Body of pancreas (tissue), 4 donors: ENCODE measurements around the gene RFWD3.

ENCODE experiments used
- CTCF ChIP-seq, 7 experiments: fragments of 450-650 bp in 4 of 7; fragments of 200-600 bp in 3 of 7; sonication (generic) in 3 of 7; IDR thresholded peaks; one replicate each; pipeline ENCODE4 v1.5.1; 2016 to 2019; ENCODE audit warnings: antibody characterized with exemption in 7 of 7
- POLR2A ChIP-seq, 3 donors: fragments of 450-650 bp; IDR thresholded peaks; one replicate each; pipeline ENCODE4 v1.6.1; 2016; ENCODE audit warnings: antibody characterized with exemption in 3 of 3, mild to moderate bottlenecking in 2 of 3

GRCh38 chr16:74601126-74601871, 65.4 kb downstream of the RFWD3 start:
- TF ChIP-seq CTCF (IDR thresholded peaks at IDR 0.05) (no peak), POLR2A (IDR thresholded peaks at IDR 0.05) (no peak)
